CD4-positive, alpha-beta T cell (primary cell): ENCODE results near the gene CFAP119. TPM values are rescaled to one million over a fixed set of nuclear protein-coding genes. Genes with fewer than 3 reads are reported as not detected.
A peak's percentile ranks its signal among the peaks of the same experiment; 100 is the strongest.

Experiments used
- ATAC-seq: fragments of 200-7000 bp; cut with Tn5 transposase; one replicate; pipeline ENCODE4 v1.10.0; 2022; ENCODE audit warnings: mild to moderate bottlenecking; ENCODE audit not compliant: poor library complexity
- CTCF ChIA-PET: fragments of 350-600 bp; sonication (Branson Sonifier 250); formaldehyde crosslinking; loops from one replicate; lab custom pipeline; 2021; ENCODE audit warnings: antibody characterized with exemption, inconsistent platforms; lab: Charles Lee
- POLR2A ChIA-PET: fragments of 350-600 bp; sonication (Branson Sonifier 250); formaldehyde crosslinking; loops from one replicate; lab custom pipeline; 2021; ENCODE audit warnings: antibody characterized with exemption, inconsistent platforms; lab: Charles Lee
- DNase-seq, 14 experiments: peaks; one replicate each; pipeline ENCODE4 v3.0.0-alpha.2; 2013 to 2020; ENCODE audit warnings: mixed read lengths in 2 of 14
- H3K27ac ChIP-seq, 2 donors: one replicate each; pipeline versions ENCODE4 v1.5.1 to v1.7.0; 2013; ENCODE audit warnings: low read length in 2 of 2, low read depth in 1 of 2, mild to moderate bottlenecking in 1 of 2
- H3K27me3 ChIP-seq, 2 experiments: 1 replicate in 1 of 2; 2 replicates in 1 of 2; pipeline versions ENCODE4 v1.6.1 to v1.7.0; 2013; ENCODE audit warnings: low read length in 2 of 2, control low read depth in 1 of 2, mild to moderate bottlenecking in 1 of 2, moderate library complexity in 1 of 2; ENCODE audit not compliant: insufficient read depth in 2 of 2, control insufficient read depth in 1 of 2
- H3K36me3 ChIP-seq: one replicate; pipeline ENCODE4 v1.6.1; 2013; ENCODE audit warnings: low read length, control low read depth; ENCODE audit not compliant: insufficient read depth
- H3K4me1 ChIP-seq: one replicate; pipeline ENCODE4 v1.6.1; 2013; ENCODE audit warnings: low read length, control low read depth; ENCODE audit not compliant: insufficient read depth
- H3K4me3 ChIP-seq: one replicate; pipeline ENCODE4 v1.5.1; 2013; ENCODE audit warnings: mild to moderate bottlenecking, low read length, moderate library complexity
- H3K9me3 ChIP-seq, 2 experiments: 1 replicate in 1 of 2; 2 replicates in 1 of 2; pipeline versions ENCODE4 v1.6.1 to v1.7.0; 2013; ENCODE audit warnings: low read length in 2 of 2, mild to moderate bottlenecking in 2 of 2, control low read depth in 1 of 2, moderate library complexity in 1 of 2; ENCODE audit not compliant: control insufficient read depth in 1 of 2, insufficient read depth in 1 of 2
- H3K27ac Mint-ChIP-seq: one replicate; pipeline ENCODE4 v1.8.0; 2020; ENCODE audit warnings: mixed read lengths
- H3K27me3 Mint-ChIP-seq: one replicate; pipeline ENCODE4 v1.8.0; 2021; ENCODE audit warnings: mixed read lengths
- H3K36me3 Mint-ChIP-seq: one replicate; pipeline ENCODE4 v1.8.0; 2021; ENCODE audit warnings: low read depth, mixed read lengths
- H3K4me1 Mint-ChIP-seq: one replicate; pipeline ENCODE4 v1.8.0; 2021; ENCODE audit warnings: low read depth, mixed read lengths
- H3K4me3 Mint-ChIP-seq: one replicate; pipeline ENCODE4 v1.8.0; 2020; ENCODE audit warnings: mild to moderate bottlenecking, mixed read lengths
- H3K9me3 Mint-ChIP-seq: one replicate; pipeline ENCODE4 v1.8.0; 2020; ENCODE audit warnings: mixed read lengths
- CTCF ChIP-seq: fragments of 200-600 bp; IDR thresholded peaks from one replicate; pipeline ENCODE4 v1.8.0; 2022; ENCODE audit warnings: antibody characterized with exemption, mild to moderate bottlenecking
- intact Hi-C, 2 experiments: fragments of 100-400 bp; cut with DNase I in 1 of 2; cut with micrococcal nuclease in 1 of 2; formaldehyde crosslinking; loops; one replicate each; pipeline versions ENCODE4 v1.15.1 to v1.9.0; 2023 to 2025; cut with DNase I, micrococcal nuclease
- total RNA-seq, 174 experiments: library from RNA in 2 of 174; stranded (reverse) in 2 of 174; gene quantifications; one replicate each; pipeline ENCODE4 v1.2.3 and lab custom pipeline; 2021 to 2026

CFAP119 gene
- total RNA-seq, 2 experiments from 2014 or later = 1.7 to 2.2 TPM

GRCh38 chr16:30766933-30767284, 5.0 kb upstream of the CFAP119 start:
- no peaks in the 10 kb centered on the region for H3K9me3 ChIP-seq
- H3K4me3 ChIP-seq = no peak overlapping the region
- peaks cover 20% of the 10 kb centered on the region for H3K4me1 Mint-ChIP-seq
- intact Hi-C loops = loop anchor here in 1 of 2 experiments (10.0 kb wide), 1 partner anchor 432 kb away; no protein-coding TSS in a partner anchor
- H3K27ac Mint-ChIP-seq = no peak overlapping the region
- no peak for ATAC-seq
- no peak overlapping the region for H3K4me3 Mint-ChIP-seq
- no peaks in the 10 kb centered on the region for H3K27me3 ChIP-seq
- H3K4me1 ChIP-seq = peaks cover 27% of the 10 kb centered on the region
- CTCF ChIA-PET = no interaction called here
- H3K27me3 Mint-ChIP-seq = no peaks in the 10 kb centered on the region
- no peak for TF ChIP-seq CTCF
- no peak overlapping the region for H3K27ac ChIP-seq
- POLR2A ChIA-PET = no interaction called here
- DNase-seq = no peak
- H3K9me3 Mint-ChIP-seq = no peaks in the 10 kb centered on the region
- peaks cover 87% of the 10 kb centered on the region for H3K36me3 ChIP-seq
- peaks cover 100% of the 10 kb centered on the region for H3K36me3 Mint-ChIP-seq

GRCh38 chr16:30766206-30766932, 4.5 kb upstream of the CFAP119 start:
- ChIA-PET CTCF (no interaction called here), POLR2A (no interaction called here)
- intact Hi-C loops = loop anchor here in 1 of 2 experiments (10.0 kb wide), 1 partner anchor 432 kb away; no protein-coding TSS in a partner anchor
- H3K9me3 Mint-ChIP-seq = no peaks in the 10 kb centered on the region
- H3K4me1 ChIP-seq = peaks cover 27% of the 10 kb centered on the region
- no peak overlapping the region for H3K4me3 Mint-ChIP-seq
- no peak overlapping the region for H3K27ac Mint-ChIP-seq
- ATAC-seq (no peak), DNase-seq (no peak)
- no peaks in the 10 kb centered on the region for H3K9me3 ChIP-seq
- H3K4me3 ChIP-seq = no peak overlapping the region
- H3K27ac ChIP-seq = no peak overlapping the region
- H3K4me1 Mint-ChIP-seq = peaks cover 22% of the 10 kb centered on the region
- no peak for TF ChIP-seq CTCF
- peaks cover 97% of the 10 kb centered on the region for H3K36me3 Mint-ChIP-seq
- H3K27me3 ChIP-seq = no peaks in the 10 kb centered on the region
- peaks cover 82% of the 10 kb centered on the region for H3K36me3 ChIP-seq
- H3K27me3 Mint-ChIP-seq = no peaks in the 10 kb centered on the region

GRCh38 chr16:30764816-30765465, 3.1 kb upstream of the CFAP119 start:
- peaks cover 30% of the 10 kb centered on the region for H3K4me1 Mint-ChIP-seq
- peaks cover 88% of the 10 kb centered on the region for H3K36me3 Mint-ChIP-seq
- no peaks in the 10 kb centered on the region for H3K9me3 ChIP-seq
- H3K4me3 ChIP-seq = no peak overlapping the region
- ChIA-PET CTCF (no interaction called here), POLR2A (interaction anchor here (0.7 to 1.3 kb wide), 2 partner anchors 17 to 50 kb away, joined by 3 to 6 read pairs; partner anchors contain the start of gene PHKG2)
- ATAC-seq (no peak), DNase-seq (no peak)
- H3K4me3 Mint-ChIP-seq = peak overlapping the region; percentile 9
- no peaks in the 10 kb centered on the region for H3K27me3 Mint-ChIP-seq
- H3K27me3 ChIP-seq = no peaks in the 10 kb centered on the region
- intact Hi-C loops = loop anchor here in 1 of 2 experiments (10.0 kb wide), 1 partner anchor 430 kb away; no protein-coding TSS in a partner anchor
- no peaks in the 10 kb centered on the region for H3K9me3 Mint-ChIP-seq
- no peak overlapping the region for H3K27ac Mint-ChIP-seq
- H3K4me1 ChIP-seq = peaks cover 38% of the 10 kb centered on the region
- no peak for TF ChIP-seq CTCF
- peaks cover 70% of the 10 kb centered on the region for H3K36me3 ChIP-seq
- no peak overlapping the region for H3K27ac ChIP-seq
